NOMO-1 treated with DMSO at 0.1 percent for 48 hours (cell line): ENCODE data around the gene PHRF1.

Experiments
- DNase-seq: peaks from one replicate; lab custom pipeline; 2025; ENCODE audit not compliant: unreplicated experiment; lab: John Stamatoyannopoulos, UW

PHRF1 gene

GRCh38 chr11:613369-613968 lies 37.2 kb downstream of the PHRF1 start:
- peak; percentile 23 for DNase-seq

DNA sequence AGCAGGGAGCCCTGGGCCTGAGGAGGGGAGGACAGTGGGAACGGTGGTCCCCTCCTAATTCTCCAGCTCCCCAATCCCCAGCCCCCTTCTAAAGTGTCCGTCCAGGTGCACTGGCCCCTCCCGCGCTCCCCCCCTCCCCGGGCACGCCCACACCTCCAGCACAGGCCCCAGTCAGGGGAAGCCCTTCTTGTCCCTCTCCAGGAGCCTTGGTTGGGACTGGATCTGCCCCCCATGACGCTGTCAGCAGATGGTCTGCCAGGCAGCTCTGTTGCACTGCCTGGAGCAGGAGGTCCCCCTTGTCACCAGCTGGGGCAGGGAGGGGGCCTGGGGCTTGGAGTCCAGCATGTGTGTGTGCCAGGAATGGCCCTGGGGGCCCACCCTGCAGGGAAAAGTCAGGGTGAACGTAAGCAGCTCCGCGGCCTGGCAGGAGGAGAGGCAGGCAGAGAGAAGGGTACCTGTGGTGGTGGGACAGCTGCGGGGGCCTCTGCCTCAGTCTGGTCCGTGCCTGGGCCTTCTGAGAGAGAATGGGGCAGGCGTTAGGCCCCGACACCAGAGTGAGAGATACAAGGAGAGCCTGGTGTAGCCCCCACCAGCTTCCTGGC lies 37.9 kb downstream of the PHRF1 start:
- no peak for DNase-seq

DNA sequence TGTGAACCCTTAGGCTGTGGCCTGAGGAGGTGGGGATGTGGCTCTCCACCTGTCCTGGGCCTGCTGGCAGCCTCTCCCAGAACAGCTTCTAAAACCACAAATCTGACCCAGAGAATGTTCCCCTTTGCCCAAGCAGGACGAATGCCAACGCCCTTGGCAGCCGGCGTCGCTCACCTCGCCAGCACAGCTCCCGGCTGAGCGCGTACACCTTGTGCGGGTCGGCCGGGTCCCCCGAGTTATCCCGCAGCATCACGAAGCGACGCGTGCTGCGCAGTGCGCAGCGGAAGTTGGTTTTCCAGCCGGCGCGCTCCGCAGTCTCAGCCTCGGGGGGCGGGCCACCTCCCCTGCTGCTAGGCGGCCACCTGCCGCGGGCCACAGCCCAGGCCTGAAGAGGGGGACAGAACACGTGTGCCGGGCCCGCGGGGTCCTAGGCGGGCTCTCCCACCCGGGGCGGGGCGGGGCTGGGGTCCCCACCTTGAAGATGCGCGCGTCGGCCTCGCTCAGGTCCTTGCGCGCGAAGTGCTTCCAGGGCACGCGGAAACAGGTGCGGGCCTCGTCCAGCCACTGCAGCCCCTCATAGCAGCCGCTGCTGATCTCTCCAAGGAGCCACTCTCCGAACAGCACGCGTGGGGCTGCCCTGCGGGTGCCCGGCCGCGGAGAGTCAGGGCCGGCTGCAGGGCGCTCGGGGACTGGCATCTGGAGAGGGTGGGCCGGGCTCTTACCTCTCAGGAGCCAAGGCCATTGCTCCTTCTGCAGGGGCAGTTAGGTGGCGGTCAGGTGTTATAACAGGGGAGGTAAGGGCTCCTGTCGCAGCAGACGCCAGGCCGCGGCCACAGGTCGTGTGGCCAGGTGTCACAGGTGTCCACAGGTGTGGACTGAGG lies 38.6 kb downstream of the PHRF1 start:
- DNase-seq: no peak

- DNase-seq: peak; percentile 98
Observed at GRCh38 chr11:615504-616319, 39.4 kb downstream of the PHRF1 start, which contains the start of gene IRF7. TSS of gene IRF7 (minus strand) at chr11:615950. CDS start at chr11:615364, 586 bp downstream.

DNA sequence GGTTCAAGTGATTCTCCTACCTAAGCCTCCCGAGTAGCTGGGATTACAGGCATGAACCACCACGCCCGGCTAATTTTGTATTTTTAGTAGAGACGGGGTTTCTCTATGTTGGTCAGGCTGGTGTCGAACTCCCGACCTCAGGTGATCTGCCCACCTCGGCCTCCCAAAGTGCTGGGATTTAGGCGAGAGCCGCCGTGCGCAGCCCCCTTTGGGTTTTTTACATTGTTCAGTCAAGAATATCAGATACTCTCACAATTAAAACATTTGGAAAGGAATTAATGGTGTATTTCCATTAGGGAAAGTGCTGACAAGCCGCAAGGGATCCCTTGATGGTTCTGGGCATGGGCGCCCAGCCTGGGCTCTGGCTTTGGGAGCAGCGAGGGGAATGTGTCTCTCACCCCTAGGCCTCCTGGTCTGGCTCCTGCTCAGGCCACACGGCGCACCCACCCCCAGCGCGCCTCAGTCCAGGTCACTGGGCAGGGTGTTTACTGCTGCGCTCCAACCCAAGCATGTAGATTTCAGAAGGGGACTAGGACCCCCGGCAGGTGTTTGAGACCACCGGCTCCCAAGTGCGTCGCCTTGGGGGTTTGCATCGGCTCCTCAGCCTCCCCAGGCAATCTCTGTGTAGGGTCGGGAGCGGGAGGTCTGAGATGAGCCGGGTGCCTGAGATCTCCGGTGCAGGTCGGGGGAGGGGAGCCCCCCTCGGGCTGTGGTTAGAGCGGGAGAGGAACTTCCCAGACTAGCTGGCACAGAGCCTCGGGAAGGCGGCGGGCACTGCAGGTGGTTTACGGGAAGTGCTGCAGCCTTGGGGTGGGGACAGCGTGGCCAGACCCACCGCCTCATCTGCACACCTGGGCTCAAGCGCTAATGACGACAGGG lies 40.3 kb downstream of the PHRF1 start:
- no peak for DNase-seq

DNA sequence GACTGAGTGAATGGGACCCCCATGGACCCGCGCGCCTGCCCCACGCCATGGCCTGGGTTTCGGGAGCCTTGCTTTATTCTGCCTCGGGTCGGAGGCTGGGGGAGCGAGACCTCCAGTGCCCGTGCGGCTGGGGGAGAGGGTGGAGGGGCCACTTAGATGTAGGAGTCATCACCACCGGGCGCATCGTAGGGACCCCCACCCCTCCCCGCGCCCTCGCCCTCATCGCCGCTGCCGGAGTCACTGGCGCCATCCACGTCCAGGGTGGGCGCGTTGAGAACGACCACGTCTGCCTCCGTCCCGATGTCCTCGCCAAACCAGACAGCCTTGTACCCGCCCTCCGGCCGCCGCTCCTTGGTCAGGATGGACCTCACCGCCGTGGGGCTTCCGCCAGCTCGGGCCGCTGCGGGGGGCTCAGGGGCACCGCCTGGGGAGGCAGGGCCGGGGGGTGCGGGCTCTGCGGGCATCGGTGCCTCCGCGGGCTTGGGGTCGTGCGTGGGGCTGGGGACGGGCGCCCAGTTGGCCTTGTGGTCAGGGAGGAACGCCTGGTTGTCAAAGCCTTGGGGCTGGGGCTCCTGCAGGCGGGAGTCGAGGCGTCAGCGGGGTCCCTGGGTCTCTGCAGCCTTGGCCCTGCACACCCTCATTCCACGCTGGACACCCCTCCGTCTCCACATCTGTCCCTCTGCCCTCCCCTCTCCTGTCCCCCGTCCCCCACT lies 41.1 kb downstream of the PHRF1 start:
- DNase-seq: no peak

DNA sequence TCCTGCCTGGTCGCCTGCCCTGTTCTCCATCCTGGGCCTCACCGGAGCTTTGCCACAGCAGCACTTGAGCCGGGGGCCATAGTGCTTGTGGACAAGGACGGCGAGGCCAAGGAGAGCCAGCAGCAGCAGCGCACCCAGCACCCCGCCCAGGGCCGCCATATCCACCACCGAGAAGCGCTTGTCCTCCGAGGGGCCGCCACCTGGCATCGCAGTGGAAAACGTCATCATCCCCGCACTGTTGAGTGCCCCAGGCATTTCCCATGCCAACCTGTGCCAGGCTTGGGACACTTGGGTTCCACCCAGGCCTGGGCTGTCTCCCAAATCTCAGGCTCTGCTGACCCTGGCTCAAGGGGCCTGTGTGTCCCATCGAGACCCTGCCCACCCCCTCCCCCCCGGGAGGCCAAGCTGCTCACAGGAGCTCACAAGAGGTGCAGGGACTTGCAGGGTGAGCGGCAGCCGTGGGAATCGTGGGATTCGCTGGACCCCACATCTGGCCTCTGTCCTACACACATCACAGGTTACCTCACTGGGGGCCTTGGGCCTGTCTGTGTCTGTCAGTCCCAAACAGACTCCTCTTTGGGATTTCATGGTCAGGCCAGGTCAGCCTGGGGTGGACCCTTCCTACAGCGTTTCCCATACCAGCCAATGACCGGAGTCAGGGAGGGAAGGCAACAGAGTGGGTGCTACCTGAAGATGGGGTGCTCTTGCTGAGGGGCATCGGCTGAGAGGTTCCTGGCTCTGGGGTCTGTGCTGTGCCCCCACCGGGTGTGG lies 41.8 kb downstream of the PHRF1 start:
- DNase-seq: no peak

- no peak for DNase-seq
Observed at GRCh38 chr11:618856-619627, 42.8 kb downstream of the PHRF1 start.

- DNase-seq: no peak
Observed at GRCh38 chr11:619628-620050, 43.4 kb downstream of the PHRF1 start.

DNA sequence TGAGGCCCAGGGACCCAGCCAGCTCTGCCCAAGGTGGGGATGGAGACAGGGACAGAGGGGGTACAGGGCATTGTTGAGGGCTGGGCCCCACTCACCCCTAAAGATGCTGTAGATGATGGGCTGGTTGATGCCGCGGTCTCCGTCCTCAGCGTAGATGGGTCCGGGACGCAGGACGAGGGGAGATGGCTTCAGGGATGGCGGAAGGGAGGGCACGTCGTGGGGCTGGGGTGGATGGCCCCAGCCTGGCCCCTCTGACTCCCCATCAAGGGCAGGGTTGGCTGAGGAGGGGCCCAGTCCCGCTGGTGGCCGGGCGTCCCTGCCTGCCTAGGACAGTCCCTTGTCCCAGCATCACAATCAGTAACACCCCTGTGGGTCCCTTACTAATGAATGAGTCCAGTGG lies 43.9 kb downstream of the PHRF1 start:
- DNase-seq: no peak

DNA sequence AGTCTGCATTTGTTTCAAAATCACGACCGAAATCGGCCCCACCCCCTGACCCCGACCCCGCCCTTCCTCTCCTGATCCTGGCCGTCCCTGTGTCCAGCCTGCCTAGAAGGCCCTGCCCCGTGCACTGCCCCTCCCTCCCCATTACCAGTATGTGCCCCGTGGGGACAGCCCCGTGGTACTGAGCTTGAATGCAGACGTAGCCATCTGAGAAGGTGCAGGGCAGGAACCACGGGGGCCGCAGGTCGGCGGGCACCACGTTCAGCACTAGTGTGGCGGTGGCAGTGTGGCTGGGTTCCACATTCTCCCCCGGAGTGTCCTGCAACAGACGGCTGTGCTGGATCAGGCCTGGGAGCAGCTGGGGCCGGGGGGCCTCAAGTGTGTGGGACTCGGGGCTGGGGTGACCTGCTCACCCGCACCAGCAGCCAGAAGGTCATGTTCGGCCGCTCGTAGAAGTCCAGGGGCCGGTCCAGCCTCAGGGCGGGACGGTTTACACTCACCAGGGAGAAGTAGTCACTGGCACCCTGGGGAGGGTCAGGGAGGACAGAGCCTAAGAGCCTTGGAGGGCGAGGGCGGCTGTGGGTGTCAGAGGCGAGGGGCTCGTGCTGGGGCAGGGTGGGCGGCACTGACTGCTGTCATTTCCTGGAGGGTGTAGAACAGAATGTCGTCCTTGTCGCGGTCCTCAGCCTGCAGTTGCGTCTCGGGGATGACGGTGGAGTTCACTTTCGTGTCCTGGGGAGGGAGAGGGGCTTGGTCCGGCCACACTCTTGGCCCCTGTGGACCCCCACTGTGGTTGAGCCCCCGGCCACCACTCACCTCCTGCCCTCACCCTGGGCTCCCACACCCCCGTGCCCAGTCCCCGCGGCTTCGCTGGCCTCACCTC lies 44.9 kb downstream of the PHRF1 start:
- DNase-seq: no peak

GRCh38 chr11:621838-622237 lies 45.6 kb downstream of the PHRF1 start:
- no peak for DNase-seq

DNA sequence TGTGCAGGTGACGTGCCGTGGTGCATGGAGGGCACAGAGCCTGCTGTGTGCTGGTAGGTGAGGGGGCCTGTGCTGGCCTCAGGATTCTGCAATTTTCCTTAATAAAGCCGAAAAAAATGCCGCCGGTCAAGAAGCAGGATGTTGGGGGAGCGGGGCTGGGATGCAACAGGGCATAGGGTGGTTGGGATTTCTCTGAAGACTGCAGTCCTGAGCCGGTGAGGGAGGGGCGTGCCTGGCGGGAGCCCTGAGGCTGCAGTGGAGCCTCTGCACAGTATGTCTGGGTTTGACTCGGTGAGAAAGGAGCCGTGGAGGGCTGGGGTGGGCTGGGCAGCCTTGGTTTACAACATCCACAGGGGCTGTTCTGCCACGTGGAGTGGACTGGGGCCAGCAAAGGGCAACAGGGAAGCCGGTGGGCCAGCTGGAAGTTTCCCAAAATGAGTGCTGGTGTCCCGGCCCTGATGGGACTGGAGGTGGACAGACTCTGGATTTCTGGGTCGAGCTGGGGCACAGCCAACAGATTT lies 47.1 kb downstream of the PHRF1 start:
- no peak for DNase-seq

DNA sequence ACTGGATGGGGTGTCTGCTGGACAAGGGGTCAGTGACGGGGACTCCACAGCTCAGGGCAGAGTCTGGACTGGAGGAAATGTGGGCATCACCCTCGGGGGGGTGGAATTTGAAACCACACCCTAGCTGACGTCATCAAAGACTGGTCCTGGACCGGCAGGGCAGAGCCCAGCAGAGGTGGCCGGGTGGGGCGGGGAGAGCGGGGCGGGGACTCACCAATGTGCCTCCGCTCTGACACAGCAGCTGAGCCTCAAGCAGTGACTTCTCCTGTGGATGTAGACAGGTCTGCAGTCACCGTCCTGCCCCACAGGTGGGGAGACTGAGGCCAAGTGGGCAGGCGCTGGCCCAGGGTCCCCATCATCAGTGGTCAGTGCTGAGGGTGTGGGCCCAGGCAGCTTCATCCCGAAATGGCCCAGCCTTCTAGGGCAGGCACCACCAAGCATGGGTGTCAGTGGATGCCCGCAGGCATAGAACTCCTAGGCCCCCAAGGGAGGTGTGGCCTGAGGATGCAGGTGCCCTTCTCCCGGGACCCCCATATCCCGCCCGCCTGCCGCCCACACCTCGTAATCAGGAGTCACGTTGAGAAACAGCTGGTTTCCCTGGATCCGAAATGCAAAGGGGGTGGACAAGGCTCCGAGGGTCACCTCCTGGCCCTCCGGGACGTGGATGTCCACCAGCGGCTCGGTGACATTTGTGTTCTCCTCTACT lies 47.9 kb downstream of the PHRF1 start:
- DNase-seq: no peak

DNA sequence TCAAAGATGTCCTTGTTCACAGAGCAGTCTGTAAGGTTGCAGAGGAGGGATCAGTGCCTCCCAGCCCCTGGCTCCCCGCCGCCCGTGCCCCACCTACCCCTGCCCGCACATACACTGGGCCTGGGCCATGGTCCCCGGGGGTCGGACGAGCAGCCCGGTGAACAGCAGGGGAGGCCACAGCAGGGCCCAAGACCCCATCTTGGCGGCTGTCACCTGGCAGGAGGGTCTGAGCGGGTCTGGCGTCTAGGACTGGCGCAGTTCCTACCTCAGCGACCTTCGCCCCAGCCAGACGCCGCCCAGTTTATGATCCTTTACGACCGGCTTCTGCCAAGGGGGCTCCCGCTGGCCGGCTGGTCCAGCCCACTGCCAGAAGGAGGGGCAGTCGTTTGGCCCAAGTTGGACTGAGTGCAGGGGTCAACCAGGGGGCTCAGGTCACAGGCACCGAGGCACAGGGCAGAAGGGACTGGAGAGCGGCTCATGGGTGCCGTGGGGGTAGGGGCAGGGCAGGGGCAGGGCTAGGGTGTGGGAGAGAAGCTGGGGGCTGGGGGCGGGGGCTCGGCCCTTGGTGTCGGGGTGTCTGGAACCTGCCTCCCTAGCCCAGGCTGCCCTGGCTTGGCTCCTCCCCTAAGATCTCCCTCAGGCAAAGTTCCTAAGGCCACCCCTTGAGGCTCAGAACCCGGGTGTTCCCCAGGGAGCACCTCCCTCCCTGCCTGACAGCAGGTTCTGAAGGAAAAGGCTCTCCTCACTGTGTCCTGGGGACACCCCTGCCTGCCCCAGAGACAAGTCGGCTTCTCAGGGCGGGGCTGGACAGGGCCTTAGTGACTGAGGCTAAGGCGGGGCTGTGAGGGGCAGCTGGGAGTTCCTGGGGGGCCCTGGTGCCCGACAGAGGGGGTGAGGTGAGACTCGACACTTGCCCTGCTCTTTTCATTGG lies 48.7 kb downstream of the PHRF1 start, which contains the start of gene CDHR5:
Gene CDHR5, minus strand, starts transcription at position 251 of the 931 bp plus-strand sequence. Its CDS starts 53 bp downstream, at position 198.
- no peak for DNase-seq
